GM12872 (cell line): Measurements from ENCODE around the gene UBB.

Experiments
- TF ChIP-seq, protein P1 (sequence below): IDR thresholded peaks from 3 replicates; pipeline ENCODE4 v1.5.1; 2011; ENCODE audit warnings: low read depth, mild to moderate bottlenecking, low read length, moderate library complexity; ENCODE audit not compliant: insufficient read depth

Gene UBB

DNA sequence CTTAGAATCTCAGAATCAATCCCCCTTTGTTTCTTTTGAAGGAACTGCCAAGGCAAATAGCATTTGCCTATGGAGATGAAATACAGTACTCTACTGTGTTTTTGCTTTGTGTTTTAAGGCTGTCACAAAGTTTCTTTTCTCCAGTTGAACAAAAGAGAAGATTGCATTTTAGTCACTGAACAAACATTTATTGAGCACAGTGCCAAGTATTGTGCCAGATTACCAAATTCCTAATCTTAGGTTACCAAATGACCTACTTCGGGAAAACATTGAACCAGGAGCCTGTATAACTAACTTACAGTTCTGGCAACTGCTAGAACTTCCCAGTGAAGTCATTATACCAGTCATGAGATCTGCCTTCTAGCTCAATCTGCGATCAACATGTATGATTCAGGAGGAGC lies 3.0 kb upstream of the UBB start:
- TF ChIP-seq, protein P1, sequence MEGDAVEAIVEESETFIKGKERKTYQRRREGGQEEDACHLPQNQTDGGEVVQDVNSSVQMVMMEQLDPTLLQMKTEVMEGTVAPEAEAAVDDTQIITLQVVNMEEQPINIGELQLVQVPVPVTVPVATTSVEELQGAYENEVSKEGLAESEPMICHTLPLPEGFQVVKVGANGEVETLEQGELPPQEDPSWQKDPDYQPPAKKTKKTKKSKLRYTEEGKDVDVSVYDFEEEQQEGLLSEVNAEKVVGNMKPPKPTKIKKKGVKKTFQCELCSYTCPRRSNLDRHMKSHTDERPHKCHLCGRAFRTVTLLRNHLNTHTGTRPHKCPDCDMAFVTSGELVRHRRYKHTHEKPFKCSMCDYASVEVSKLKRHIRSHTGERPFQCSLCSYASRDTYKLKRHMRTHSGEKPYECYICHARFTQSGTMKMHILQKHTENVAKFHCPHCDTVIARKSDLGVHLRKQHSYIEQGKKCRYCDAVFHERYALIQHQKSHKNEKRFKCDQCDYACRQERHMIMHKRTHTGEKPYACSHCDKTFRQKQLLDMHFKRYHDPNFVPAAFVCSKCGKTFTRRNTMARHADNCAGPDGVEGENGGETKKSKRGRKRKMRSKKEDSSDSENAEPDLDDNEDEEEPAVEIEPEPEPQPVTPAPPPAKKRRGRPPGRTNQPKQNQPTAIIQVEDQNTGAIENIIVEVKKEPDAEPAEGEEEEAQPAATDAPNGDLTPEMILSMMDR = no peak

DNA sequence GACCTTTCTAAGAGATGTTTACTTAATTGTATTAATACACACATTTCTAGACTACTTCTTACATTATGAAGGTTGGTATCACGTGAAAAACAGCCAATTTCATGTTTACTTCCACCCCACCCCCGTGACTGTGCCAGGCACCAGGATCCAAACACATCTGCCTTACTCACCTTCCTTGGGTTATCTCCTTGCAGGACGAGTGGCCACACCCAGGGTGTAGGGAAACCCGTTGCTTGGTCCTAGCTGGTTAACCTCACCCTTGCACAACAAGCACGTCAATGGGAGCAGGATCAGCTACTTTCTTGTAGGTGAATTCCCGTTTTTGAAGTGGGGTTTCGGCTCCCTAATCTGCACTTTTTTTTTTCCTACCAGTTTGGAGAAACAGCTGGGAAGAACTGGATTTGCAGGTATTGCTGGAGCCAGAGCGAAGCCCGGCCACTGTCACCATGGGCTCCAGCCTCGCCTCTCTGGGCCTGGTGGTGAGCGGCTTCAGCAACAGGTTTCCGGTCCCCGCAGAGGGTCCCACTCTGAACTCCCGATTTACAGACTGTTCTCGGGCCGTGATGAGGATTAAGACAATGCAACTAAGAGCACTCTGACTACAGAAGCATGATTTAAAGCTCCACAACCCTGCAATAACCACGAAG lies 2.1 kb upstream of the UBB start:
- TF ChIP-seq, protein P1 = no peak

DNA sequence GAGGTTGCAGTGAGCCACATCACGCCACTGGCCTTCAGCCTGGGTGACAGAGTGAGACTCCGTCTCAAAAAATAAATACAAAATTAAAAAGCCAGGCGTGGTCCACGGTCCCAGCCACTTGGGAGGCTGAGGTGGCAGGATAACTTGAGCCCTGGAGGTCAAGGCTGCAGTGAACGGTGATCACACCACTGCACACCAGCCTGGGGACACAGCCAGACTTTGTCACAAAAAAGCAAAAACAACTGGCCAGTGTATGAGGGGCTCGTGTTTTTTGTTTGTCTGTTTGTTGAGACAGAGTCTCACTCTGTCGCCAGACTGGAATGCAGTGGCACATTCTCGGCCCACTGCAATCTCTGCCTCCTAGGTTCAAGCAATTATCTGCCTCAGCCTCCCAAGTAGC lies 1.2 kb upstream of the UBB start:
- TF ChIP-seq, protein P1 = no peak

DNA sequence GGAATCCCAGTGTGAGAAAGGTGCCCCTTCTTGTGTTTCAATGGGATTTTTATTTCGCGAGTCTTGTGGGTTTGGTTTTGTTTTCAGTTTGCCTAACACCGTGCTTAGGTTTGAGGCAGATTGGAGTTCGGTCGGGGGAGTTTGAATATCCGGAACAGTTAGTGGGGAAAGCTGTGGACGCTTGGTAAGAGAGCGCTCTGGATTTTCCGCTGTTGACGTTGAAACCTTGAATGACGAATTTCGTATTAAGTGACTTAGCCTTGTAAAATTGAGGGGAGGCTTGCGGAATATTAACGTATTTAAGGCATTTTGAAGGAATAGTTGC lies 567 bp downstream of the UBB start:
- TF ChIP-seq, protein P1 = no peak

DNA sequence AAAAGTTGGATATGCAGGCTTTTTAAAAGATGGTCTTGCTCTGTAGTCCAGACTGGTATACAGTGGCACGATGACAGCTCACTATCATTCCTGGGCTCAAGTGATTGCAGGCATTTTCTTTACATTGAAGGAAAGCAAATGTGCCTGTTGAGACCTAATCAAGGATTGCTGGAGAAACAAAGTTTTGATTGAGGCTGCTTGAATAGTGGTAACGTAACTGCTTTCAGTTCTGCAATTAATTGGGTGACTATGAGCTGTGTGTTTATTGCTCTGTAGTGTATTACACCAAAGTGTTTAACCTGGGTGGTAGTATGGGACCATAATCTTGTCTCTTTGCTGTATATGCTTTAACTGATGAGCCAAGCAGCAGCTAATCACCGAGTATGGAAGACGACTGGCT lies 2.3 kb downstream of the UBB start:
- TF ChIP-seq, protein P1 = no peak

DNA sequence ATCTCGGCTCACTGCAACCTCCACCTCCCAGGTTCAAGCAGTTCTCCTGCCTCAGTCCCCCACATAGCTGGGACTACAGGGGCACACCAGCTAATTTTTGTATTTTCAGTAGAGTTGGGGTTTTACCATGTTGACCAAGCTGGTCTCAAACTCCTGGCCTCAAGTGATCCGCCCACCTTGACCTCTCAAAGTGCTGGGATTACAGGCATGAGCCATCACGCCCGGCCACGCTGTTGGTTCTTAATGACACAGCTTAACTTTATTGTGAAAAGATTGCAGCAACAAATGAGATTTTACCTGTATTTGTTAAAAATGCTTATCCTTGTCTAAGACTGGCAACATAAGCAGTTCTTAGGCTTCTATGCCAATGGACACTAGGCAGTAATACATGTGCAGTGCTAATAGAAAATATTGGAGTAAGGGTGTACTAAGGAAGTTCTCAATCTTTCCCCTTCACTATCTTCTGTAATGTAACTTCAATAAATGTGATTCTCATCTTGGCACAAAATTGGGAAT lies 2.9 kb downstream of the UBB start:
- TF ChIP-seq, protein P1 = no peak

DNA sequence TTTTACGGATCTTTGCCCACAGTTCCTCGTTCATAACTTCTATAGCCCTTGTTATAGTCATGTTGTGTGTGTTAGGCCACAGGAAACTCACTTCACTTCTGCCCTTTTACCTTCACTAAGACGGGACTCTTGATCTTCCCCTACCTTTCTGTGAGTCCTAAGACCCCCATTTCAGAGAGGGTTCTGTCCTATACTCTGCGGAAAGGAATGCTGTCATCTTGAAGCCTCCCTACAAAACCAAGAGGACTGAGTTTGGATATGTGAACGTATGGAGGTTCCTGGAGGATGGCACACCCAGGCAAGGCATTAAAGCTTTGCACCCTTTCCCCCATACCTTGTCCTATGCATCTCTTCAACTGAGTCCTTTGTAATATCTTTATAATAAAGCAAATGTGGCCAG lies 3.7 kb downstream of the UBB start:
- TF ChIP-seq, protein P1 = no peak
